ENCODE results near the gene DSCAM. TPM values are rescaled to one million over a fixed set of nuclear protein-coding genes. Genes with fewer than 3 reads are reported as not detected.

The DSCAM gene
- total RNA-seq, 3 donors from 2014 or later (not counting 1 experiment from before 2014, with no cell fraction given) = not detected

GRCh38 chr21:40056031-40056430 lies 790.9 kb downstream of the DSCAM start:
- Mint-ChIP-seq H3K27me3 (ENCODE audit: low read depth in 2 of 2) (no peaks in the 10 kb centered on the region), H3K27ac (no peak overlapping the region), H3K36me3 (no peaks in the 10 kb centered on the region), H3K4me1 (no peaks in the 10 kb centered on the region), H3K4me3 (no peak overlapping the region), H3K9me3 (peaks cover 3 to 5% of the 10 kb centered on the region in 2 donors)
- Histone ChIP-seq H3K36me3 (ENCODE audit: control insufficient read depth, insufficient read depth, low read length) (no peaks in the 10 kb centered on the region), H3K4me1 (ENCODE audit: control insufficient read depth, insufficient read depth, low read length) (no peaks in the 10 kb centered on the region), H3K27ac (ENCODE audit: low read length) (no peak overlapping the region), H3K9me3 (ENCODE audit: control insufficient read depth, insufficient read depth, low read length) (peaks cover 4% of the 10 kb centered on the region), H3K4me3 (ENCODE audit: low read length) (no peak overlapping the region), H3K27me3 (ENCODE audit: control insufficient read depth, insufficient read depth, low read length) (no peaks in the 10 kb centered on the region)
- TF ChIP-seq, protein P1, sequence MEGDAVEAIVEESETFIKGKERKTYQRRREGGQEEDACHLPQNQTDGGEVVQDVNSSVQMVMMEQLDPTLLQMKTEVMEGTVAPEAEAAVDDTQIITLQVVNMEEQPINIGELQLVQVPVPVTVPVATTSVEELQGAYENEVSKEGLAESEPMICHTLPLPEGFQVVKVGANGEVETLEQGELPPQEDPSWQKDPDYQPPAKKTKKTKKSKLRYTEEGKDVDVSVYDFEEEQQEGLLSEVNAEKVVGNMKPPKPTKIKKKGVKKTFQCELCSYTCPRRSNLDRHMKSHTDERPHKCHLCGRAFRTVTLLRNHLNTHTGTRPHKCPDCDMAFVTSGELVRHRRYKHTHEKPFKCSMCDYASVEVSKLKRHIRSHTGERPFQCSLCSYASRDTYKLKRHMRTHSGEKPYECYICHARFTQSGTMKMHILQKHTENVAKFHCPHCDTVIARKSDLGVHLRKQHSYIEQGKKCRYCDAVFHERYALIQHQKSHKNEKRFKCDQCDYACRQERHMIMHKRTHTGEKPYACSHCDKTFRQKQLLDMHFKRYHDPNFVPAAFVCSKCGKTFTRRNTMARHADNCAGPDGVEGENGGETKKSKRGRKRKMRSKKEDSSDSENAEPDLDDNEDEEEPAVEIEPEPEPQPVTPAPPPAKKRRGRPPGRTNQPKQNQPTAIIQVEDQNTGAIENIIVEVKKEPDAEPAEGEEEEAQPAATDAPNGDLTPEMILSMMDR (IDR thresholded peaks at IDR 0.05) = no peak
- intact Hi-C loops (cut with micrococcal nuclease) = no loop called here
- no peak for ATAC-seq
- 87% methylated on average over 2 of the region's 3 CpGs for WGBS (ENCODE audit: insufficient coverage)
- no peak for DNase-seq

DNA sequence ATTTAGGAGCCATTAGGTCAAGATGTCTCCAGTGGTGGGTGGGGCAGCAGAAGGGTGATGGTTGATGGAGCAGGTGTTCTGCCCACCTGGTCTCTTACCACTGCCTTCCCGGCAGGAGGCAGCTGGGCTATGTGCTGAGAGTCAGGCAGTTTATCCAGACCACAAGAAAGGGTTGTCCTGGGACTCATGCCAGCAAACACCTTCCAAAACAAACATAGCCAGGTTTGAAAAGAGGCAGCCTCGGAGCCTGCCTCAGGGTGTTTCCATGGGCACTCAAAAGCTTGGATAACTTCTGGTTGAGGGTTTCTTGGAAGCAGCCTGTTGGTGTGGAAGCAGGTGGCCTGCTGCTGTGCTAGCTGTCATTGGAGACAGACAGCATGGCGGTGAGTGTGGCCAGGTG lies 792.6 kb downstream of the DSCAM start:
- intact Hi-C loops (cut with micrococcal nuclease) = no loop called here
- Mint-ChIP-seq H3K36me3 (no peaks in the 10 kb centered on the region), H3K9me3 (peaks cover 0 to 5% of the 10 kb centered on the region in 2 donors), H3K27me3 (ENCODE audit: low read depth in 2 of 2) (no peaks in the 10 kb centered on the region), H3K4me1 (no peaks in the 10 kb centered on the region), H3K27ac (no peak overlapping the region), H3K4me3 (no peak overlapping the region)
- DNase-seq = no peak
- no peaks in the 10 kb centered on the region for H3K27me3 ChIP-seq (ENCODE audit: control insufficient read depth, insufficient read depth, low read length)
- peaks cover 4% of the 10 kb centered on the region for H3K9me3 ChIP-seq (ENCODE audit: control insufficient read depth, insufficient read depth, low read length)
- no peak for ATAC-seq
- no peak overlapping the region for H3K27ac ChIP-seq (ENCODE audit: low read length)
- H3K4me3 ChIP-seq (ENCODE audit: low read length) = no peak overlapping the region
- 55% methylated on average over 3 of the region's 3 CpGs for whole genome bisulfite sequencing (ENCODE audit: insufficient coverage)
- no peaks in the 10 kb centered on the region for H3K4me1 ChIP-seq (ENCODE audit: control insufficient read depth, insufficient read depth, low read length)
- H3K36me3 ChIP-seq (ENCODE audit: control insufficient read depth, insufficient read depth, low read length) = no peaks in the 10 kb centered on the region
- TF ChIP-seq, protein P1 (IDR thresholded peaks at IDR 0.05) = no peak

GRCh38 chr21:40053007-40053406 lies 794.0 kb downstream of the DSCAM start:
- Mint-ChIP-seq H3K4me3 (no peak overlapping the region), H3K4me1 (no peaks in the 10 kb centered on the region), H3K27ac (no peak overlapping the region), H3K27me3 (ENCODE audit: low read depth in 2 of 2) (no peaks in the 10 kb centered on the region), H3K9me3 (peaks cover 0 to 3% of the 10 kb centered on the region in 2 donors), H3K36me3 (no peaks in the 10 kb centered on the region)
- no peak overlapping the region for H3K27ac ChIP-seq (ENCODE audit: low read length)
- TF ChIP-seq, protein P1 (IDR thresholded peaks at IDR 0.05) = no peak
- no peak overlapping the region for H3K4me3 ChIP-seq (ENCODE audit: low read length)
- H3K4me1 ChIP-seq (ENCODE audit: control insufficient read depth, insufficient read depth, low read length) = no peaks in the 10 kb centered on the region
- H3K27me3 ChIP-seq (ENCODE audit: control insufficient read depth, insufficient read depth, low read length) = no peaks in the 10 kb centered on the region
- ATAC-seq (peak in 1 of 3 donors; percentile 41), DNase-seq (no peak)
- peaks cover 4% of the 10 kb centered on the region for H3K9me3 ChIP-seq (ENCODE audit: control insufficient read depth, insufficient read depth, low read length)
- intact Hi-C loops (cut with micrococcal nuclease) = no loop called here
- H3K36me3 ChIP-seq (ENCODE audit: control insufficient read depth, insufficient read depth, low read length) = no peaks in the 10 kb centered on the region
- WGBS (ENCODE audit: insufficient coverage) = 80% methylated on average over 11 of the region's 11 CpGs

GRCh38 chr21:40052276-40052675 lies 794.7 kb downstream of the DSCAM start:
- Histone ChIP-seq H3K27ac (ENCODE audit: low read length) (no peak overlapping the region), H3K9me3 (ENCODE audit: control insufficient read depth, insufficient read depth, low read length) (peaks cover 4% of the 10 kb centered on the region), H3K4me1 (ENCODE audit: control insufficient read depth, insufficient read depth, low read length) (no peaks in the 10 kb centered on the region), H3K36me3 (ENCODE audit: control insufficient read depth, insufficient read depth, low read length) (no peaks in the 10 kb centered on the region), H3K4me3 (ENCODE audit: low read length) (no peak overlapping the region), H3K27me3 (ENCODE audit: control insufficient read depth, insufficient read depth, low read length) (no peaks in the 10 kb centered on the region)
- Mint-ChIP-seq H3K9me3 (peaks cover 0 to 3% of the 10 kb centered on the region in 2 donors), H3K36me3 (no peaks in the 10 kb centered on the region), H3K4me1 (no peaks in the 10 kb centered on the region), H3K4me3 (no peak overlapping the region), H3K27ac (no peak overlapping the region), H3K27me3 (ENCODE audit: low read depth in 2 of 2) (no peaks in the 10 kb centered on the region)
- intact Hi-C loops (cut with micrococcal nuclease) = no loop called here
- ATAC-seq (no peak), DNase-seq (no peak)
- 80% methylated on average over 2 of the region's 2 CpGs for whole genome bisulfite sequencing (ENCODE audit: insufficient coverage)
- TF ChIP-seq, protein P1 (IDR thresholded peaks at IDR 0.05) = no peak

Measured in natural killer cell (primary cell).